GM04503 (cell line): ENCODE measurements around the gene TANC1.

Experiments
- DNase-seq: peaks from one replicate; pipeline ENCODE4 v3.0.0-alpha.2; 2012; ENCODE audit warnings: low read depth

TANC1 gene

GRCh38 chr2:158968396-158969161, at the start of gene TANC1:
TANC1 (plus strand) TSS chr2:158968640; CDS start chr2:159065911, 97,271 bp downstream.
- DNase-seq, result peak; percentile 68

- DNase-seq, result no peak
Observed at GRCh38 chr2:158921599-158922408, 46.6 kb upstream of the TANC1 start.

GRCh38 chr2:158922601-158923000, 45.8 kb upstream of the TANC1 start:
- DNase-seq, result no peak

- no peak for DNase-seq
Observed at GRCh38 chr2:158923180-158923594, 45.3 kb upstream of the TANC1 start.

GRCh38 chr2:158923641-158924040, 44.8 kb upstream of the TANC1 start:
- DNase-seq, result no peak

GRCh38 chr2:158926478-158926948, 41.9 kb upstream of the TANC1 start:
- DNase-seq, result no peak

- DNase-seq, result no peak
Observed at GRCh38 chr2:158928515-158928914, 39.9 kb upstream of the TANC1 start.

- no peak for DNase-seq
Observed at GRCh38 chr2:158928965-158929364, 39.5 kb upstream of the TANC1 start.

- DNase-seq, result no peak
Observed at GRCh38 chr2:158931572-158931971, 36.9 kb upstream of the TANC1 start.

GRCh38 chr2:158932131-158932645, 36.3 kb upstream of the TANC1 start:
- no peak for DNase-seq

GRCh38 chr2:158934170-158934569, 34.3 kb upstream of the TANC1 start:
- DNase-seq, result no peak

GRCh38 chr2:158935617-158936016, 32.8 kb upstream of the TANC1 start:
- DNase-seq, result no peak

GRCh38 chr2:158936978-158937377, 31.5 kb upstream of the TANC1 start:
- DNase-seq, result peak; percentile 87

GRCh38 chr2:158940356-158940755, 28.1 kb upstream of the TANC1 start:
- no peak for DNase-seq

- no peak for DNase-seq
Observed at GRCh38 chr2:158943973-158944372, 24.5 kb upstream of the TANC1 start.

GRCh38 chr2:158948964-158949699, 19.3 kb upstream of the TANC1 start:
- DNase-seq, result no peak

GRCh38 chr2:158953454-158953853, 15.0 kb upstream of the TANC1 start:
- DNase-seq, result no peak

- DNase-seq, result peak; percentile 39
Observed at GRCh38 chr2:158953926-158954763, 14.3 kb upstream of the TANC1 start.

- no peak for DNase-seq
Observed at GRCh38 chr2:158955842-158956365, 12.5 kb upstream of the TANC1 start.

GRCh38 chr2:158958365-158958764, 10.1 kb upstream of the TANC1 start:
- no peak for DNase-seq

GRCh38 chr2:158960193-158960592, 8.2 kb upstream of the TANC1 start:
- DNase-seq, result no peak
